HG03354 (cell line): ENCODE measurements around the gene PYY.
"Not testable (repeated sequence)": the region's sequence is repeated elsewhere in the genome, so short reads cannot be mapped to it uniquely, and the experiment has no call there.

ENCODE experiments used
- ATAC-seq: cut with Tn5 transposase; IDR thresholded peaks from one replicate; pipeline ENCODE4 v1.9.1; 2021; ENCODE audit warnings: mild to moderate bottlenecking; ENCODE audit not compliant: unreplicated experiment, poor library complexity, severe bottlenecking

Gene PYY

DNA sequence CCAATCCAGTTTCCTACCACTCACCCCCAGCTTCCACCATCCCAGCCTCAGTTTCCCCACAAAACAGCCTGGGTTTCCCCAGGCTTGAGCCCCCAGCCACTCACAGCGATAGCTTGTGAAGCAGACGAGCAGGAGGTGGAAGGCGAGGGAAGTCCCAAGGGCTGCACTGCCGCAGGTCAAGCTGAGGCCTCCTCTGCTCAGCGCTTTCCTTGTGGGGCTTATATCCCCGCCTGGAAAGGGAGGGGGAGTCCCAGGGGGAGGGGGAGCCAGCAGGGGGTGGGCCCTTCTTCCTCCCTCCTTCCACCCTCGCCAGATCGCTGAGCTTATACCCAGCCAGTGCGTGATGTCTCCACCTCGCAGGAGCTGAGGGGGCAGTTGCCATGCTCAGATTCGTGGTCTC lies at the start of gene PYY:
TSS of gene PYY (minus strand) at position 195 of the 400 bp plus-strand sequence. CDS start 457 bp downstream, outside the sequence.
- ATAC-seq: no peak

DNA sequence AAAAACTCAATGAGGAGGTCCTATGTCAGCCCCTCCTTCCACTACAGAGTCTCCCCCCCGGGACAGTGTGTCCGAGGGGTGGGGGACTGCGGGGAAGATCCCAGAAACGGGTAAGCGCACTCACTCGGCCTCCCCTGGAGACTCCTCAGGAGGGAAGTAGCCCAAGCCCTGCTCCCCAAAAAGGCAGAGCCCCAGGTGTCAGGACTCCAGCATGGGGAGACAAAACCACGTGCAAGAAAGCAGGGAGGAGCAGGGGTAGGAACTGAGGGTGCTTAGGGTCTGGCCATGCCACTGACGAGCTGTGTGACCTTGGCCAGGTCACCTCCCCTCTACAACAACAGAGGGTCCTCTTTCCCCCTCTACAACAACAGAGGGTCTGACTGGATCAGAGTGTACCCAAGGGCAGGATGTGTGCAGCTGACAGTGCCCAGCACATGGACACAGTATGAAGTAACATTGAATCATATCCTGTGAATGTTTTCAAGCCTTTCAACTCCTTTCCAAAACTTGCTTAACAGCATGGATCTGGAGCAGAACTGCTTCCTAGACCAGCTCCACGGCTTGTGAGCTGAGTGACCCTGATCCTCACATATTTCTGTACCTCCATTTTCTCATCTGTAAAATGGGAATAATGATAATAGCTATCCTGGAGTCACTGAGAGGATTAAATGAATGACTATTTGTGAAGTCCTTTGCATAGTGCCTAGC lies 48.6 kb upstream of the PYY start:
- ATAC-seq: no peak

DNA sequence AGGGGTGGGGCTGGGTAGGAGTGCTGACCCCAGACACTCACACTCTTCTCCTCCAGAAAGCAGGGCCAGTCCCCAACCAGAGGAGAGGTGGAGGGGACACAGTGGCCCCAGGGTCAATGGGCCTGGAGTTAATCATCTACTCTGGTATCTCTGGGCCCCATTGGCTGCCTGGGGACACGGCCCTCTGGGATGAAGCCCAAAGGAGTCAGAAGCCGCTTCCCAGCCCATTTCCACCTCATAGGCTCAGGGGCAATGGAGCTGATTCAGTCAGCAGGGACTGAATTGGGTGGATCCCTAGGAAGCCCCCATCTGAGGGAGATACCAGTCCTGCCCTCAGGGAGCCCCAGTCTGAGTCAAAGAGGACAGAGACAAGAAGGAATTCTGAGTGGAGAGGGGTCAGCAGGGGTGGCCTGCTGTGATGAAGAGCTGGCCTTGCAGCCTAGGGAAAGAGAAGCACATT lies 47.8 kb upstream of the PYY start:
- no peak for ATAC-seq

DNA sequence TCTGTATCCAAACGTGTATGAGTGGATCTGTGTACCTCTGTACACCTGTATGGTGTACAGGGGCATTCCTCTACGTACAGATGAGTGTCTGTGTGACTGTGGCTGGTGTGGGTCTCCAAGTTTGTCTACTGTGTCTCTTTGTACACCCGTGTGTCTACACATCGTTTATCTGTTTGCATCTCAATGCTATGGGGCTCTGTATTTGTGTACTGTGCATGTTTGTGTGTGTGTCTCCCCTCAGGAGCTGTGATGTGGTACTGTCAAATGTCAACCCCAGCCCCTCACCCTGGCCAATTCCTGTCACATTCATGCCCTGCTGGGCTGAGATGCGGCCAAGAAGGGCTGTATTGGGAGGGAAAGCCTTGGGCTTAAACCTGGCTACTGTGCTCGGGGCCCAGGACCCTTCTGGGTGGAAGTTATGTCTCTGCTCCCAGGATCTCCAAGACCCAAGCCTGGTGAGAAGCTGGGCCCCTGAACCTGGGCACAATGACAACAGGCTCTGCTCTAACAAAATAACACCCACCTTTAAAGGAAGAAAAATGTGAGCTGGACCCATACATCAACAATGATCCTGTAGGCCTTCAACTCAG lies 47.2 kb upstream of the PYY start:
- no peak for ATAC-seq

DNA sequence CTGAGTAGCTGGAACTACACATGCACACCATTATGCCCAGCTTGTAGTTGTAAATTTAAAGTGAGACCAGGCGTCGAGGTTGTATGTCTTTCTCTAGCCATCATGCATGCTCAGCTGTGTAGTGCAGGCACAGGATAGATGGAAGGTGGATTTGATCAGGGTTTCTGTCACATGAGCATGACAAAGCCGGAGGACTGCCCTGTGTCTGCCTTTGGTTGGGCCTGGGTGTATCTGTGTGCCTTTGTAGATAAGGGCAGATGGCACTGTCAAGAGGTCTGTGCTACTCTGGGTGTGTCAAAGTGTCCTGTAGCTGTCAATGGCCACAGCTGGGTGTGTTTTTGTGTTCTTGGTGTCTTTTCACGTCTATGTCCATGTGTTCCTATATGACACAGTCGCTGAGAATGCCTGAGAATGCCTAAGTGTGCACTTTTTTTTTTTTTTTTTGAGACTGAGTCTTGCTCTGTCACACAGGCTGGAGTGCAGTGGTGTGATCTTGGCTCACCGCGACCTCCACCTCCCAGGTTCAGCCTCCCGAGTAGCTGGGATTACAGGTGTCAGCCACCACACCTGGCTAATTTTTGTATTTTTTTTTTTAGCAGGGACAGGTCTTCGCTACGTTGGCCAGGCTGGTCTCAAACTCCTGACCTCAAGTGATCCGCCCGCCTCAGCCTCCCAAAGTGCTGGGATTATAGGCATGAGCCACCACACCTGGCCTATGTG lies 46.6 kb upstream of the PYY start:
- no peak for ATAC-seq

DNA sequence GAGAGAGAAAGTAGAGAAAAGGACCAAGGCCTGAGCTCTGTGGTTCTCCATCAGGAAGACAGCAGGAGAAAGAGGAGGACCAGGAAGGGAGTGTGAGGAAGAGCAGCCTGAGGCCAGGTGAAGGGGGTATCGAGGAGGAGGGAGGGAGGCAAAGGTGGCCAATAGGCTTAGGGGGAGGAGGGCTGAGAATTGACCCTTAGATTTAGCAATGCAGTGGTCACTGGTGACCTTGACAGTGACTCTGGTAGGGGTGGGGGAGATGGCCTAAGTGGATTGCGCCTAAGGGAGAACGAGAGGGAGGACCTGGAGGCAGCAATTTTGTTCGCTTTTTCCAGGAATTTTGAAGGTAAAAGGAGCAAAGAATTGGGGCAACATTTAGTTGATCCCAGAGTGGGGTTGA lies 45.3 kb upstream of the PYY start:
- no peak for ATAC-seq

DNA sequence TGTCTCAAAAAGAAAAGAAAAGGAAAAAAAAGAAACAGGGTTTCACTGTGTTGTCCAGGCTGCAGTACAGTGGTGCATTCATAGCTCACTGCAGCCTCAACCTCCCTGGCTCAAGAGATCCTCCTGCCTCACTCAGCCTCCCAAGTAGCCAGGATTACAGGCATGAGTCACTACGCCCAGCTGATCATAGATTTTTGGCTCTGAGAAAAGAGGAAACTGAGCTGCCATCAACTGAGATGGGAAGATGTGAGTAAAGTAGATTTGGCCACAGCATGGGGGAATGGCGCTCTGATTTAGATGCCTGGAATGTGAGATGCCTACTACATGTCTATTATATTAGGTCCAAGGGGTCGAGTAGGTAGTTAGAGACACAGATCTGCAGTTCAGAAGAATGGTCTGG lies 44.8 kb upstream of the PYY start:
- no peak for ATAC-seq

DNA sequence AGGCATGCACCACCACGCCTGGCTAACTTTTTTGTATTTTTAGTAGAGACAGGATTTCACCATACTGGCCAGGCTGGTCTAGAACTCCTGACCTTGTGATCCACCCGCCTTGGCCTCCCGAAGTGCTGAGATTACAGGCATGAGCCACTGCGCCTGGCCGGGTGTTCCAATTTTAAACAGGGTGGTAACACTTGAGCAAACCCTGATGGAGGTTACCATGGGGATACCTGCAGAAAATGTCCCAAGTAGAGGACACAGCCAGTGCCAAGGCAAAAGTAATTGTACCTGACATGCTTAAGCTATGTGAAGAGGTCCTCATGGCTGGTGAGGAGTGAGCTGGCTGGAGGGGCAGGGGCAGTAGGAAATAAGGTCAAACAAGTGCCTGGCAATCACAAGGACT lies 43.4 kb upstream of the PYY start:
- ATAC-seq: not testable (repeated sequence)

DNA sequence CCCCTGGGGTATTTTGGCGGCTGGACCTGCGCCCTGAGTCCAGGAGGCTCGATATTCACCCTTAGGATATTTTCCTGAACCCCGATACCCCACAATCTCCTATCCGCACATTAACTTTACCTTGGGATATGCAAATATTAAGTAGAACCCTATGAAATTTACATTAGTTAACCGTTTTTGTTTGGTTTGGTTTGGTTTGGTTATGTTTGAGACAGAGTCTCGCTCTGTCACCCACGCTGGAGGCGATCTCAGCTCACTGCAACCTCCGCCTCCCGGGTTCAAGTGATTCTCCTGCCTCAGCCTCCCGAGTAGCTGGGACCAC lies 41.4 kb upstream of the PYY start:
- no peak for ATAC-seq

DNA sequence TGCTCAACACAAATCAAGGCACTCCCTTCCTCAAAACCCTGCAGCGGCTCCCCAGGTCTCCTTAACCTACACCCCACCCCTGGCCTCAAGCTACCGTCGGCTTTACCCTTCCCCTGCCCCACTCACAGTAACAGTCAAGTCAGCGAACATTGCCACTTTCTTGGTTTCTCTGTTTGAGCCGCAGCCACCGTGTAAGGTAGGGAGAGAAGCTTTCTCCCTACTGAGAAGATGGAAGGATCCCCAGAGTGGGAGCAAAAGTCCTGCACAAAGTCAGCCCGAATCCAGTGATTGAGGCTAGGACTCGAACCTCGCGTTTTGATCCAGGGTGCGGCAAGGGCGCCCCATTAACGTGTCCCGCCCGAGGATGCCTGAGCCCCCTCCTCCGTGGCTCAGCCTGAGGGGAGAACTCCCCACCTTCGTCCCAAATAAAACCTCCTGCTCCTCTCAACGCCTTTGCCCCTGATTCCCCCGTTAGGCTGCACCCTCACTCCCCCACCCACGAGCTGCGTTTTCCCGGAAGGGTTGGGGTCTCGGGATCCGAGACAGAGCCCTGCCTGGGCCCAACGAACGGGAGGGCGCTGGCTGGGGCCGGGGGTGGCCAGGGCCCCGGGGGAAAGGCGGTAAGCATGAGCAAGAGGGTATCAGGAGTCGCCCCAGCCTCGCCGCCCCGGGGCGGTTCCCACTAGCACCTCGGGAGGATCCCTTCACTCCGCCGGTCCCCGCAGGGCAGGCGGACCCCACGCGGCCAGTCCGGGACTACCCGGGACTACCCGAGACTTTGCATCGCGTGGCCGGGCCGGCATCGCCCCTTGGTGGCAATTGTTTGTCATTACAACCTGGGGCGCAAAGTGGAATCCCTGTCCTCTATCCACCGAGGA lies 40.8 kb upstream of the PYY start:
- no peak for ATAC-seq

DNA sequence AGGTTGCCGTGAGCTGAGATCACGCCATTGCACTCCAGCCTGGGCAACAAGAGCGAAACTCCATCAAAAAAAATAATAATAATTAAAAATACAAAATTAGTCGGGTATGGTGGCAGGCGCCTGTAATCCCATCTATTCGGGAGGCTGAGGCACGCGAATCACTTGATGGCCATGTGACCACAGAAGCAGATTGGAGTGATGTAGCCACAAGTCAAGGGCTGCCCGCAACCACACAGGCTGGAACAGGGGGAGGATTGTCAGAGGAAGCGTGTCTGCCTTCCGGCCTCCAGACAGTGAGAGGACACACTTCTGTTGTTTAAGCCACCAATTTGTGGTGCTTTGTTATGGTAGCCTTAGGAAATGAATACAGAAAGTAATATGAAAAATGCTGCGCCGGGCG lies 38.9 kb upstream of the PYY start:
- ATAC-seq: no peak

DNA sequence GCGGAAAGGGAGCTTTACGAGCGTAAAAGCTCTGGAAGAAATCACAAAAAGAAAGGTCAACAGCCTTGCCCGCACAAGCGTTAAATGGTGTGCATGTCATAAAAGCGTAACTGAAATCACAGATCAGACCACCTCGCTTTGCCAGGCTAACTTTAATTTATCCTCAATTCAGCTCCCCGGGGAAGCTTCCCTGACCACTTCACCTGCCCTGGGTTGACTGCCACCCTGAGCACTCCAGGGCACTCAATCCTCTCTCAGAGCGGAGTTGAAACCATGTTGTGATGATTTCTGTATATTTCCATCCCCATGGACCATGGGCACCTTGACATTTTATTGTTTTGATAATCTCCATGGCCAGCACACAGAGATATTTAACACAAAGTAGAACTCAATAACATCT lies 34.6 kb upstream of the PYY start:
- ATAC-seq: no peak

DNA sequence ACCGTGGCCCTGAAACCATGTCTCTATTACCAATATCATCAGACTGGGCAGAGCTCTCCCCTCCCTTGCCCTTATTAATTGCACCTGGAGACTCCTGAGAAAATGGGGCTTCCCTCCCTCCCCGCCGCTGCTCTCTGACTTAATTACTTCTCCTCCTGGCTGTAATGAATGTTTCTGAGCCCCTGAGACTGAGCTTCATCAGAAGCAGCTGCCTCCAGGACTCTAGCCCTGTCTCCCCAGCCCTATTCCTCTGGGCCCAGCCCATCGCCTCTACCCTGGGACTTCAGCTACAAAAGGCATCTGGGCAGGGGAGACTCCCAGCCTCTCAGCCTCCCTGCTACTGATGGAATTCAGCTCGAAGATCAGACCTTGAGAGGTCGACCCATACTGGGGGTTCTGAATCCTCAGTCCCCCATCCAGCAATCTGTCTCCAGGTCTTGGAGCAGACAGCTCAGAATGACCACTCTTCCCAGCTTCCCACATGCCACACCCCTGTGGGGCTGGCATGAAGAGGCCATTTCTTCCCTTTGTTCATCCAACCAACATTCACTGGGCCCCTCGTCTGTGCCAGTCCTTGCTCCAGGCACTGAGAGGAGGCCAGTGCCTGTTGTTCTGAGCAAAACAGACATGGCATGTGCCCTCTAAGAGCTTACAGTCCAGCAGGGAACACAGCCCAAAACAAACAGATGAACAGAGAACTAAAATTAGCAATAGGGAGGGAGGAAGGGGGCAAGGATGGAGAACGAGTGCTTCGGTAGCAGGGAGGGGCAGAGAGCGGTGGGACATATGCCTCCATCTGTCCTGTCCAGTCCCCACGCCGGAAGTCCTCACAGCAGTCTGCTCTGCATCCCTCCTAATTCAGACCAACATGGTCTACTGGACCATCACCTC lies 33.6 kb upstream of the PYY start:
- no peak for ATAC-seq

DNA sequence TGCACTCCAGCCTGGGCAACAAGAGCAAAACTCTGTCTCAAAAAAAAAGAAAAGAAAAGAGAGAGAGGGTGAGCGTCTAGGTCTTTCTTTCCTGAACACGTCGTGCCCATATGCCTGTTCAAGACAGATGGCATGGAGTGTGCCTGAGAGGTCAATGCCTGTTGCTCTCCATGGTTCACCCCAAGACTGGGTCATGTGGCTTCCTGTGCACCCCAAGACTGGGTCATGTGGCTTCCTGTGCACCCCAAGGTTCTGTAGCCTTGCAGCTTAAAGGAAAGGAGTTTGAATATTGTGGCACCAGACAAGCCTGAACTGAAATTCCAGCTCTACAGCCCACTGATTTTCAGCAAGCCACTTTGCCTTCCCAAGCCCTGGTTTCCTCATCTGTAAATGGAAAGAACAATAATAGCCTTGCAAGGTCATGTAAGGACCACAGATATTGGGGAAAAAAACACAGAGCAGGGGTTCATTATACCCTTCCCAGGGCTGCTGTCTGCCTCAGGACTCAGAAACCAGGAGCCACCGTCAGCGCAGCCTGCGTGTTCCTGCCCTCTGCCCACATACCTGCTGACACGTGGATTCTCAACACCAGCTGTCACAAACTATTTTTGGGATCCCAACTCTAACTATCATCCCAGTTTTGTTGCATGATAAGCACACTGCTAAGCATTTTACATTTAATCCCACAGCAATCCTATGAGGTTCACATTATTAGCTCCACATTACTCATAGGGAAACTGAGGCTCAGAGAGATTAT lies 32.7 kb upstream of the PYY start:
- ATAC-seq: no peak

DNA sequence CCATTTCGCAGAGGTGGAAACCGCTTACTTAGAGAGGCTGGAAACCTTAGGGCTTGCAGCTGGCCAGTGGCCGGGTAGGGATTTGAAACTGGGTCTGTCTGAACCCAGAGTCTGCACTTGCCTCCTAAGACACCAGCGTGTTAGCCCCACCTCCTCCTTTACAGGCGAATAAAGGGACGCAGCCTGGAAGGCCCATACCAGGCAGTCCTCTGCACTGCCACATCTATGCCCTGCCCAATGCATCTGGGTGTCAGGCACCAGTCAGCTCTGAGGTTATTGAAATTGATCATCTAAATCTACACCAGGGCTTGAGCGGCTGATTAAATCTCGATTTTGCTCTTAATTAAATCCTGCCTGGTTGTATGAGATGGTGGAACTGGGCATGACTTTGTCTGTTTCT lies 30.8 kb upstream of the PYY start:
- ATAC-seq: no peak

DNA sequence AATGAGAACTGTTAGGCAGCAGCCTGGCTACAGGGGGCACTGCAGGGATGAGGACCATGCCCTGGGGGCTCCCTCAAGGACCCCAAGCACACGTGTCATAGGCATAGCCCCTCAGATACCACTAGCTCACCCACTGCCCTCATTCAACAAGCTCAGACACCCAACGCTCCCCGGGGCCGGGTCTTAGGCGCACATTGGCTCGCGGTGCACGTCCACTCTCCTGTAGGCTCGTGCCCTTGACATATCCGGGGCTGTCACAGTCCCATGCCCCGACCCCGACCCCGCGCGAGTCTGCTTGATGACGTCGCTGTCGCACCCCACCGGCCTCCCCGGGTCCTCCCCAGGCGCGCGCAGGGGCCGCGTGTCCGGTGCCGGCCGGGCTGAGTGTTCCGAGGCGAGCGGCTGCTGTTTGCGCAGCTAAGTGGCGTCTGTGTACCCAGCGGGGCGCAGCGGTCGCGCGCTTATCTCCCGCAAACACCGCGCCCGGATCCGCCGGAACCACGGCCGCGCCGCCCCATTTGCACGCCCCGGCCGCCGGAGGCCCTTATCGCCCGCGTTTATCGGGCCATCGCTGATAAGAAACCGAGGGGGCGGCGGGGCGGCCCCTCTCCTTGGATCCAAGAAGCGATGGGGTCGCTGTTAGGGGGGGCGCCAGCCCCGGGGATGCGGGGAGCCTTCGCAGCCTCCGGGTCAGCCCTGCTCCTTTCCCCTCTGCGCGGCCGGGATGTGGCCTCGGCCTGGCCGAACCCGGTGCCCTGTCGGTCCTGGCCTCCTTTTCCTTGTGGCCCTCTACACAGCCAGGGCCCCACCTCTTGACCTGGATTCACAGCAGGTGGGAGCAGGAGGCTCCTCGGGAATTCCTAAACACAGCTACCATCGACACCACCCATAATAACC lies 30.0 kb upstream of the PYY start:
- ATAC-seq: no peak

DNA sequence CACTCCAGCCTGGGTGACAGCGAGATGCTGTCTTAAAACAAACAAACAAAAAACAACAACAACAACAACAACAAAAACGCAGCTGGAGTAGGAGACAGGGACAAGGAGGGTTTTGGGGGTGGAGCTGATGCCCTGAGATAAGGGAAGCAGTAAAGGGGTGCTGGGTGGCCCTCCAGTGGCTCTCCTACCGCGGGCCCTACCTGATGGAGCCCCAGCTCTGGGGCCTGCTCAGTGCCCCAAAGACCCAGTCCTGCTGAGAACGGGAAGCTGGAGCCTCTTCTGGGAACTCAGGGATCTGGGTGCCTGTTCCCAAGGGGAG lies 29.4 kb upstream of the PYY start:
- ATAC-seq: no peak

DNA sequence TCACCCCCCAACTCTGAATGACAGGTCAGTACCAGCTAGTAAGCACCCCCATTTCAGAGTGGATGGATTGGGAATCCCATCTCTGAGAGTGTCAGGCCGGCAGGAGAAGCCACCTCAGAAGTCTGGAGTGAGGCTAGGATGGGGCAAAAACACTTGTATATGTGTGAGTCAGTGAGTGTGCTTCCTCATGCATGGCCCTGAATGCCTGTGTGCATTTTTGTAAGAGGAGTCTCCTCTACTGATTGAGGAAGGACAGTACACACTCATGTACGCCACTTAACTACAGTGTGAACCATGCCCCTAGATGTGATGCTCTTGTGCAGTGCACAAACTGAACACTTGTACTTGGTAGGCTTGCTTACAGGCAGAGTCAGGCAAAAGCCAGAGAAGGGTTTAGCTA lies 28.4 kb upstream of the PYY start:
- ATAC-seq: no peak
